Pancreas (tissue), 10 donors: Measurements from ENCODE around the gene WWOX. TPM values are rescaled to one million over a fixed set of nuclear protein-coding genes. Genes with fewer than 3 reads are reported as not detected.
A peak's percentile ranks its signal among the peaks of the same experiment; 100 is the strongest.

Experiments used
- ATAC-seq, 4 donors: fragments of 200-7000 bp; cut with Tn5 transposase; one replicate each; pipeline versions ENCODE4 v1.8.0 to v1.9.1; 2020; ENCODE audit warnings: mild to moderate bottlenecking in 4 of 4, moderate library complexity in 4 of 4
- DNase-seq, 6 donors: peaks; one replicate each; pipeline ENCODE4 v3.0.0-alpha.2; 2020
- FAIRE-seq: peaks from 2 replicates; lab custom pipeline; 2012; peaks lifted over from hg19 to GRCh38; lab: Jason Lieb, UNC
- H3K27ac ChIP-seq, 4 donors: fragments of 200-600 bp; sonication (generic); 1 replicate in 3 of 4; 2 replicates in 1 of 4; pipeline versions ENCODE4 v1.5.0 to v1.8.0; 2020
- H3K27me3 ChIP-seq, 4 donors: fragments of 200-600 bp; one replicate each; pipeline ENCODE4 v1.8.0; 2021
- H3K36me3 ChIP-seq, 3 donors: fragments of 200-600 bp; sonication (generic) in 1 of 3; one replicate each; pipeline versions ENCODE4 v1.5.0 to v1.8.0; 2020 to 2021
- H3K4me1 ChIP-seq, 3 donors: fragments of 200-600 bp; one replicate each; pipeline ENCODE4 v1.8.0; 2021
- H3K4me3 ChIP-seq, 4 donors: fragments of 200-600 bp; sonication (generic) in 2 of 4; one replicate each; pipeline versions ENCODE4 v1.5.0 to v1.8.0; 2020 to 2021
- H3K9me3 ChIP-seq, 4 donors: fragments of 200-600 bp; one replicate each; pipeline ENCODE4 v1.8.0; 2021
- WGBS, 2 donors: extraction: QIAGEN DNeasy Blood & Tissue Kit; methylation state at CpG; one replicate each; pipeline ENCODE4 v1.1.7; 2013; 5-methylcytosine and 5-hydroxymethylcytosine counted together
- intact Hi-C, 3 donors: fragments of 100-400 bp; cut with DNase I; formaldehyde crosslinking; loops; one replicate each; pipeline versions ENCODE4 v1.11.1 to v1.14.2; 2022
- polyA plus RNA-seq, 2 donors: library from polyadenylated mRNA; stranded (reverse); fragments of 200-250 nt; gene quantifications; one replicate each; pipeline ENCODE4 v1.2.3, GENCODE V29; 2013
- total RNA-seq, 6 donors: library from RNA; stranded (reverse); fragmentation: NEBNext Ultra II Directional in 4 of 6; extraction: Animal tissue kit (Norgen Biotek cat#: 25700) in 4 of 6; gene quantifications; one replicate each; pipeline versions ENCODE4 v1.2.1 to v1.2.4, GENCODE V29; 2021 to 2023
- TF ChIP-seq, protein P1 (sequence below), 4 donors: fragments of 200-600 bp; sonication (generic) in 3 of 4; IDR thresholded peaks; one replicate each; pipeline versions ENCODE4 v1.5.0 to v1.8.0; 2021; ENCODE audit warnings: antibody characterized with exemption in 4 of 4
- donor health status: healthy with polysubstance abuse.
- donor health status: DM: no; HTN: no; CAD: no; lungs with moderate emphysema.
- donor health status: DM: no; HTN: no; CAD: no.
- donor health status: control.
- donor health status: control.
- donor health status: Bipolar disorder and iron deficiency.
- donor health status: DM: yes; HTN: yes; CAD: no.
- donor health status: DM: no; HTN: no; CAD: no.
- donor health status: DM: no; HTN: no; CAD: no.
- donor health status: DM: yes; HTN: yes; CAD: no.

WWOX gene
- total and polyA plus RNA-seq, 8 donors = 6.8 to 14.4 (median 10.8) TPM

DNA sequence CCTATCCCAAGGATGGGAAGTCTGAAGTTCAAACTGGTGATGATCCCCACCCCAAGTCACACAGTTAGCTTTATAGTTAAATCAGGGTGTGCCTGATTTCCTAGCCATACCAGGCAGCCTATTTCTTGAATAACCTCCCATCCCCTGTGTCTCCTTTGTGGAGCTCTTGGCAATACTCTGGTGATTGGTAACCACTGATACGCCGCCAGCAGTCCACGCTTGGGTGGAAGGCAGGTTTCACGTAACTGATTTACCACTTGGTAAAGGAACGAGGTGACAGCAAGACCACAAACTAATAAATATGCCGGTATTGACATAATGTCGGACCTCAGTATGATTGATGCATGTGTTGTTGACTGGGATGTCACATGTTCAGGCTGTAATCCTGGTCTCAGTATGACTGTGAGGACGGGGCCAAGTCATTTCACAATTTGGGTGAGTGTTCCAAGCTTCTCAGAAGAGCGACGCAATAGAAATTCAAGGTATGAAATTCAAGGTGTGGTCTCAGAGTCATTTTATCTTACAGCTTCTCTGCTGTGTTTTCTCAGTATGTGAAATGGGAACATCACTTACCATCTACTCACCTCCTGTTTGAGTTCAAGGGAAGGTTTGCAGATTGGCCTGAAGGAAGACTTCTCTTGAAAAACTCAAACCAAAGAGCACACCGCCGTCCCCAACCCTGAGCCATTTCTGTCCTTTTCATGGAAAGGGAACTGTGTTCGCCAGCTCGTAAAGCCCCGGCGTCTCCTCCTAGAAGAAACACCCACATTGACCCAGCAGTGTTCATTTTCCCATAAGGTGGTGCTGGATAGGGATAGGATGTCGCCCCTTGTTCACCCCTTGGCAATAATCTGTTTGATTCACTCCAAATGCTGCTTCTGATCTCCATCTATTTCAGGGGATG, 678.9 kb downstream of the WWOX start:
- Histone ChIP-seq H3K4me3 (no peak overlapping the region), H3K27me3 (no peaks in the 10 kb centered on the region), H3K36me3 (no peaks in the 10 kb centered on the region), H3K4me1 (no peaks in the 10 kb centered on the region), H3K27ac (no peak overlapping the region), H3K9me3 (no peaks in the 10 kb centered on the region)
- ATAC-seq = peak; percentile 48 to 78 (median 66)
- FAIRE-seq = no peak
- TF ChIP-seq, protein P1, sequence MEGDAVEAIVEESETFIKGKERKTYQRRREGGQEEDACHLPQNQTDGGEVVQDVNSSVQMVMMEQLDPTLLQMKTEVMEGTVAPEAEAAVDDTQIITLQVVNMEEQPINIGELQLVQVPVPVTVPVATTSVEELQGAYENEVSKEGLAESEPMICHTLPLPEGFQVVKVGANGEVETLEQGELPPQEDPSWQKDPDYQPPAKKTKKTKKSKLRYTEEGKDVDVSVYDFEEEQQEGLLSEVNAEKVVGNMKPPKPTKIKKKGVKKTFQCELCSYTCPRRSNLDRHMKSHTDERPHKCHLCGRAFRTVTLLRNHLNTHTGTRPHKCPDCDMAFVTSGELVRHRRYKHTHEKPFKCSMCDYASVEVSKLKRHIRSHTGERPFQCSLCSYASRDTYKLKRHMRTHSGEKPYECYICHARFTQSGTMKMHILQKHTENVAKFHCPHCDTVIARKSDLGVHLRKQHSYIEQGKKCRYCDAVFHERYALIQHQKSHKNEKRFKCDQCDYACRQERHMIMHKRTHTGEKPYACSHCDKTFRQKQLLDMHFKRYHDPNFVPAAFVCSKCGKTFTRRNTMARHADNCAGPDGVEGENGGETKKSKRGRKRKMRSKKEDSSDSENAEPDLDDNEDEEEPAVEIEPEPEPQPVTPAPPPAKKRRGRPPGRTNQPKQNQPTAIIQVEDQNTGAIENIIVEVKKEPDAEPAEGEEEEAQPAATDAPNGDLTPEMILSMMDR (IDR thresholded peaks at IDR 0.05) = no peak
- WGBS, 2 donors = 83% methylated on average over 17 of the region's 17 CpGs
- DNase-seq = peak in 2 of 6 donors; percentile 34 to 47
- intact Hi-C loops = loop anchor here in 1 of 3 donors (10.0 kb wide), 1 partner anchor 274 kb away; no protein-coding TSS in a partner anchor

DNA sequence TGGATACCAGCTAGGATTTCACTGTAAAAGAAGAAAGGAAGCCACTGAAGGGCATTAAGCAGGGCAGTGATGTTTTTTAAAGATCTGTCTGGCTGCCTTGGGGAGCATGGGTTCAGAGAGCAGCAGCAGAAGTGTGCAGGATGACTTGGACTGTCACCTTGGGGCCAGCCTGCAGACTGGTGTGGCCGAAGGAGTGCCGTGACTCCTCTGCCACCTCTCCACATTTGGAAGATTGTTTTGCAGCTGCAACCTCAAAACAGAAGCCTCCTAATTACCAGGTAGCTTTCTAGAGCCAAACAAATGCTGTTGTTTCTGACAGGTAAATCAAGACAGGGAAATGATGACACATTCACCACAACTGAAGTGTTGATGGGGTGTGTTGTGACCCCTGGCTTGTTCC, 681.4 kb downstream of the WWOX start:
- no peak overlapping the region for H3K4me3 ChIP-seq
- H3K4me1 ChIP-seq = no peaks in the 10 kb centered on the region
- no peak overlapping the region for H3K27ac ChIP-seq
- 97 to 98% methylated on average over 2 of the region's 2 CpGs for WGBS, 2 donors
- TF ChIP-seq, protein P1 (IDR thresholded peaks at IDR 0.05) = no peak
- no peaks in the 10 kb centered on the region for H3K9me3 ChIP-seq
- intact Hi-C loops = no loop called here
- no peak for FAIRE-seq
- no peak for DNase-seq
- no peaks in the 10 kb centered on the region for H3K27me3 ChIP-seq
- no peak for ATAC-seq
- no peaks in the 10 kb centered on the region for H3K36me3 ChIP-seq

GRCh38 chr16:78782572-78782971, 683.1 kb downstream of the WWOX start:
- H3K4me1 ChIP-seq = no peaks in the 10 kb centered on the region
- ATAC-seq = no peak
- H3K4me3 ChIP-seq = no peak overlapping the region
- H3K27me3 ChIP-seq = no peaks in the 10 kb centered on the region
- intact Hi-C loops = no loop called here
- H3K36me3 ChIP-seq = no peaks in the 10 kb centered on the region
- H3K9me3 ChIP-seq = no peaks in the 10 kb centered on the region
- TF ChIP-seq, protein P1 (IDR thresholded peaks at IDR 0.05) = no peak
- no peak for DNase-seq
- 95 to 97% methylated on average over 2 of the region's 2 CpGs for WGBS, 2 donors
- FAIRE-seq = no peak
- H3K27ac ChIP-seq = no peak overlapping the region

- Histone ChIP-seq H3K9me3 (no peaks in the 10 kb centered on the region), H3K4me3 (no peak overlapping the region), H3K27ac (no peak overlapping the region), H3K27me3 (no peaks in the 10 kb centered on the region), H3K36me3 (no peaks in the 10 kb centered on the region), H3K4me1 (no peaks in the 10 kb centered on the region)
- TF ChIP-seq, protein P1 (IDR thresholded peaks at IDR 0.05) = no peak
- FAIRE-seq (no peak), ATAC-seq (no peak), DNase-seq (no peak)
- intact Hi-C loops = no loop called here
- 82 to 87% methylated on average over 4 of the region's 4 CpGs for WGBS, 2 donors
Measured at GRCh38 chr16:78783570-78784079, 684.2 kb downstream of the WWOX start.

GRCh38 chr16:78784771-78785170, 685.3 kb downstream of the WWOX start:
- no peaks in the 10 kb centered on the region for H3K36me3 ChIP-seq
- FAIRE-seq = no peak
- no peaks in the 10 kb centered on the region for H3K9me3 ChIP-seq
- no peak overlapping the region for H3K4me3 ChIP-seq
- TF ChIP-seq, protein P1 (IDR thresholded peaks at IDR 0.05) = no peak
- no peak for DNase-seq
- no peak overlapping the region for H3K27ac ChIP-seq
- H3K27me3 ChIP-seq = no peaks in the 10 kb centered on the region
- H3K4me1 ChIP-seq = no peaks in the 10 kb centered on the region
- intact Hi-C loops = no loop called here
- no peak for ATAC-seq
- 85 to 87% methylated on average over 6 of the region's 6 CpGs for WGBS, 2 donors
